Measurements from ENCODE around the gene PRKAR1B. TPM values are rescaled to one million over a fixed set of nuclear protein-coding genes. Genes with fewer than 3 reads are reported as not detected.
"Not testable (repeated sequence)": the region's sequence is repeated elsewhere in the genome, so short reads cannot be mapped to it uniquely, and the experiment has no call there.

Gene PRKAR1B
- total and polyA plus RNA-seq, 7 donors, result 1.4 to 4.6 (median 1.9) TPM

DNA sequence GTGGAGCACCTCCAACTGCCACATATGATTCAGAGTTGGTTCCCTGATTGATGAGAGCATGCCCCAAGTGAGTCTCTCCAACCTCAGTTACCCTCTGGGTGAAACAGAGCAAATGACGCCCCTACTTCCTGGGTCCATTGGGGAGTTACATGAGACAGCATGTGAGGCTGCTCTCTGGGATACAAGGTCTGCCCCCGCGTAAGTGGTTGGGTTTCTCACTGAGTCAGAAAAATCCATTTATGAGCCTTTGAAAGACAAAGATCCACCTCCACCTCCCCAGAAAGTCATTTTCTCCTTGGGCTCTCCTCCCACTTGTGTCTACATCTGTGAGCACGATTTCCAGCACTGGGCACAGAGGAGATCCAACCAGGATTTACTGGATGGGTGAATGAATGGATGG is 71.3 kb downstream of the PRKAR1B start:
- ATAC-seq, result no peak
- no peaks in the 10 kb centered on the region for H3K9me3 ChIP-seq
- H3K4me3 ChIP-seq, result no peak overlapping the region
- DNase-seq, result no peak
- no peaks in the 10 kb centered on the region for H3K36me3 ChIP-seq (ENCODE audit: insufficient read depth in 1 of 2, low read depth in 1 of 2)
- intact Hi-C loops (cut with DNase I), result no loop called here
- TF ChIP-seq, protein P1, sequence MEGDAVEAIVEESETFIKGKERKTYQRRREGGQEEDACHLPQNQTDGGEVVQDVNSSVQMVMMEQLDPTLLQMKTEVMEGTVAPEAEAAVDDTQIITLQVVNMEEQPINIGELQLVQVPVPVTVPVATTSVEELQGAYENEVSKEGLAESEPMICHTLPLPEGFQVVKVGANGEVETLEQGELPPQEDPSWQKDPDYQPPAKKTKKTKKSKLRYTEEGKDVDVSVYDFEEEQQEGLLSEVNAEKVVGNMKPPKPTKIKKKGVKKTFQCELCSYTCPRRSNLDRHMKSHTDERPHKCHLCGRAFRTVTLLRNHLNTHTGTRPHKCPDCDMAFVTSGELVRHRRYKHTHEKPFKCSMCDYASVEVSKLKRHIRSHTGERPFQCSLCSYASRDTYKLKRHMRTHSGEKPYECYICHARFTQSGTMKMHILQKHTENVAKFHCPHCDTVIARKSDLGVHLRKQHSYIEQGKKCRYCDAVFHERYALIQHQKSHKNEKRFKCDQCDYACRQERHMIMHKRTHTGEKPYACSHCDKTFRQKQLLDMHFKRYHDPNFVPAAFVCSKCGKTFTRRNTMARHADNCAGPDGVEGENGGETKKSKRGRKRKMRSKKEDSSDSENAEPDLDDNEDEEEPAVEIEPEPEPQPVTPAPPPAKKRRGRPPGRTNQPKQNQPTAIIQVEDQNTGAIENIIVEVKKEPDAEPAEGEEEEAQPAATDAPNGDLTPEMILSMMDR (IDR thresholded peaks at IDR 0.05), result no peak
- H3K4me1 ChIP-seq, result no peaks in the 10 kb centered on the region
- H3K27ac ChIP-seq, result no peak overlapping the region
- H3K27me3 ChIP-seq (ENCODE audit: insufficient read depth in 3 of 3, low read length in 2 of 3), result peaks cover 0 to 8% (median 2%) of the 10 kb centered on the region in 3 donors
- 94 to 98% (median 96%) methylated on average over 4 of the region's 4 CpGs for WGBS, 3 donors

DNA sequence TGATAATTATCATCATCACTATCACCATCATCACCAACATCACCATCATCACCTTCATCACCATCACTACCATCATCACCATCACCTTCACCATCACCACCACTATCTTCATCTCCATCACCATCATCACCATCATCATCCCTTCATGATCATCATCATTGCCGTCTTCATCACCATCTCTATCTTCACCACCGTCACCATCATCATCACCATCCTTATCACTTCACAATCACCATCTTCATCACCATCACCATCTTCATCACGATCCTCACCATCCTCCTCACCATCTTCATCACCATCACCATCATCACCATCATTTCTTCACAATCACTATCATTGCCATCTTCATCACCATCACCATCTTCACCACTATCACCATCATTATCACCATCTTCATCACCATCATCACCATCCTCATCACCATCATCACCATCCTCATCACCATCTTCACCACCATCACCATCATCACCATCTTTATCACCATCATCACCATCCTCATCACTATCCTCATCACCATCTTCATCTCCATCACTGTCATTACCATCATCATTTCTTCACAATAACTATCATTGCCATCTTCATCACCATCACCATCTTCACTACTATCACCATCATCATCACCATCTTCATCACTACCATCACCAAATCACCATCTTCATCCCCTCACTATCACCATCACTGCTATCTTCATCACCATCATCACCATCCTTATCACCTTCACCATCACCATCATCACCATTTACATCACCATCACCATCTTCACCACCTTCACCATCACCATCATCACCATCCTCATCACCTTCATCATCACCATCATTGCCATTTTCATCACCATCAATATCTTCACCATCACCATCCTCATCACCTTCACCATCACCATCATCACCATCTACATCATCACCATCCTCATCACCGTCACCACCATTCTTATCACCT is 73.0 kb downstream of the PRKAR1B start:
- Histone ChIP-seq H3K36me3 (ENCODE audit: insufficient read depth in 1 of 2, low read depth in 1 of 2) (no peaks in the 10 kb centered on the region), H3K4me3 (no peak overlapping the region), H3K9me3 (no peaks in the 10 kb centered on the region), H3K4me1 (no peaks in the 10 kb centered on the region), H3K27ac (no peak overlapping the region), H3K27me3 (ENCODE audit: insufficient read depth in 3 of 3, low read length in 2 of 3) (peaks cover 0 to under 1% (median 0%) of the 10 kb centered on the region in 3 donors)
- DNase-seq (no peak), ATAC-seq (no peak)
- intact Hi-C loops (cut with DNase I), result no loop called here
- TF ChIP-seq, protein P1 (IDR thresholded peaks at IDR 0.05), result no peak
- WGBS, 3 donors, result 98 to 100% (median 98%) methylated on average over 4 of the region's 4 CpGs

DNA sequence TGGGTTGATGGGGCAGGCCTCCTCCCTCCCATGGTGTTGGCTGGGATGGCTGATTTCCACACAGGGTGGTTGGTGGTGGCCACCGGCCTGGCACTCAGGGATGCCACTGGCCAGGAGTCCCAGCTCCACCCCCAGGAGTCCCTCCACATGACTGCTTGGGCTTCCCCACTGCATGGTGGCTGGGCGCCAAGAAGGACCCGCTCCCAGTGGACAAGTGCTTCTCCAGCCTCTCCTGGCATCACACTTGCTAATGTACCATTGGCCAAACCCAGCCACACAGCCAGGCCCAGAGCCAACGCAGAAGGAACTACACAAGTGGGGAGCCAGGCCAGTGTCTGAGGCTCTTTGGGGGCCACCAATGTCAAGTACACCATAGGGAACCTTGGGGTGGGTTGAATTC is 74.2 kb downstream of the PRKAR1B start:
- Histone ChIP-seq H3K4me1 (no peaks in the 10 kb centered on the region), H3K27ac (no peak overlapping the region), H3K36me3 (ENCODE audit: insufficient read depth in 1 of 2, low read depth in 1 of 2) (no peaks in the 10 kb centered on the region), H3K27me3 (ENCODE audit: insufficient read depth in 3 of 3, low read length in 2 of 3) (no peaks in the 10 kb centered on the region), H3K9me3 (no peaks in the 10 kb centered on the region), H3K4me3 (no peak overlapping the region)
- WGBS, 3 donors, result 96 to 98% (median 97%) methylated on average over 4 of the region's 4 CpGs
- DNase-seq, result no peak
- TF ChIP-seq, protein P1 (IDR thresholded peaks at IDR 0.05), result no peak
- intact Hi-C loops (cut with DNase I), result no loop called here
- ATAC-seq, result no peak

DNA sequence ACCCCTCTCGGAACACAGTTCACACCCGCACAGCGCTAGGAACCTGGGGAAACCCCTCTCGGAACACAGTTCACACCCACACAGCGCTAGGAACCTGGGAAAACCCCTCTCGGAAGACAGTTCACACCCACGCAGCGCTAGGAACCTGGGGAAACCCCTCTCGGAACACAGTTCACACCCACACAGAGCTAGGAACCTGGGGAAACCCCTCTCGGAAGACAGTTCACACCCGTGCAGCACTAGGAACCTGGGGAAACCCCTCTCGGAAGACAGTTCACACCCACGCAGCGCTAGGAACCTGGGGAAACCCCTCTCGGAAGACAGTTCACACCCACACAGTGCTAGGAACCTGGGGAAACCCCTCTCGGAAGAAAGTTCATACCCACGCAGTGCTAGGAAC is 74.9 kb downstream of the PRKAR1B start:
- intact Hi-C loops (cut with DNase I); H3K4me1 ChIP-seq; H3K9me3 ChIP-seq; H3K36me3 ChIP-seq (ENCODE audit: insufficient read depth in 1 of 2, low read depth in 1 of 2); H3K27ac ChIP-seq; ATAC-seq; H3K27me3 ChIP-seq (ENCODE audit: insufficient read depth in 3 of 3, low read length in 2 of 3); H3K4me3 ChIP-seq; DNase-seq: not testable (repeated sequence)
- WGBS, 3 donors, result 95 to 96% (median 96%) methylated on average over 17 of the region's 17 CpGs

DNA sequence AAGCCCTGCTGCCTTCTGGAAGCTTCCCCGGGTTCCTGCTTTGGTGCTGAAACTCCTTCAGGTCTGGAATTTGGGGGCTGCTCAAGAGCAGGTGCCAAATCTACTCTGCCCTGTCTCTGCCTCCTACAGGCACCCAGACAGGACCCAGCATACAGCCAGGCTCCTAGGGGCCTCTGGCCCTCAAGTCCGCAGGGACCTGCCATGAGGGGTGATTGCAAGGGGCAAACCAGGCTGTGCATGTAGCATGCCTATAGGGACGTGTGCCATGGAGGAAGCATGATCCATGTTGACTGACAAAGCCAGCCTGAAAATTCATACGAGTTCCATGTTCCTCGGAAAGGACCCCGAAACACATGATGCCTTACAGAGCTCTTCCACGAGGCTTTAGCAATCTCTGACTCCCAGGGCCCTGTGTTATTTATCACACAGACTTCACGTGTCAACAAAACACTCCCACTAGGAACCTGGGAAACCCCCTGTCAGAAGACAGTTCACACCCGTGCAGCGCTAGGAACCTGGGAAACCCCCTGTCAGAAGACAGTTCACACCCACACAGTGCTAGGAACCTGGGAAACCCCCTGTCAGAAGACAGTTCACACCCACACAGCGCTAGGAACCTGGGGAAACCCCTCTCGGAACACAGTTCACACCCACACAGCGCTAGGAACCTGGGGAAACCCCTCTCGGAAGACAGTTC is 75.9 kb downstream of the PRKAR1B start:
- H3K4me1 ChIP-seq, result no peaks in the 10 kb centered on the region
- no peak for ATAC-seq
- WGBS, 3 donors, result 86 to 91% (median 91%) methylated on average over 13 to 14 of the region's 14 CpGs
- intact Hi-C loops (cut with DNase I), result no loop called here
- DNase-seq, result no peak
- no peaks in the 10 kb centered on the region for H3K9me3 ChIP-seq
- H3K27ac ChIP-seq, result no peak overlapping the region
- no peaks in the 10 kb centered on the region for H3K36me3 ChIP-seq (ENCODE audit: insufficient read depth in 1 of 2, low read depth in 1 of 2)
- TF ChIP-seq, protein P1 (IDR thresholded peaks at IDR 0.05), result no peak
- no peaks in the 10 kb centered on the region for H3K27me3 ChIP-seq (ENCODE audit: insufficient read depth in 3 of 3, low read length in 2 of 3)
- H3K4me3 ChIP-seq, result no peak overlapping the region

Measured in psoas muscle (tissue), 8 donors.